HEK293 (cell line): ENCODE results near the gene MPZL2.

Source experiments
- REPIN1 ChIP-seq: fragments of 450-650 bp; formaldehyde crosslinking; IDR thresholded peaks from 2 replicates; pipeline ENCODE4 v1.5.1; 2017; ENCODE audit warnings: missing biosample characterization, missing genetic modification characterization, low read depth
- YY1 ChIP-seq: fragments of 450-650 bp; formaldehyde crosslinking; IDR thresholded peaks from 2 replicates; pipeline ENCODE4 v1.5.1; 2018; ENCODE audit warnings: missing biosample characterization, missing genetic modification characterization
- YY2 ChIP-seq: fragments of 450-650 bp; formaldehyde crosslinking; IDR thresholded peaks from 2 replicates; pipeline ENCODE4 v1.5.1; 2016; ENCODE audit warnings: missing biosample characterization, missing genetic modification characterization
- ZBTB21 ChIP-seq: fragments of 450-650 bp; formaldehyde crosslinking; IDR thresholded peaks from 2 replicates; pipeline ENCODE4 v1.5.1; 2017; ENCODE audit warnings: missing biosample characterization, missing genetic modification characterization
- ZEB2 ChIP-seq: fragments of 450-650 bp; formaldehyde crosslinking; IDR thresholded peaks from 2 replicates; pipeline ENCODE4 v1.5.1; 2016; ENCODE audit warnings: missing biosample characterization, missing genetic modification characterization
- ZNF274 ChIP-seq, 2 experiments: fragments of 200-500 bp in 1 of 2; fragments of 450-650 bp in 1 of 2; sonication (Bioruptor generic) in 1 of 2; formaldehyde crosslinking in 1 of 2; IDR thresholded peaks; 2 replicates each; pipeline versions ENCODE4 v1.5.1 to v1.6.1; 2014 to 2016; ENCODE audit warnings: borderline replicate concordance in 1 of 2, inconsistent platforms in 1 of 2, low read length in 1 of 2, missing biosample characterization in 1 of 2, missing genetic modification characterization in 1 of 2
- TF ChIP-seq, protein P1 (sequence below): fragments of 450-650 bp; formaldehyde crosslinking; conservative IDR thresholded peaks from 2 replicates; pipeline ENCODE4 v1.5.1; 2016; ENCODE audit warnings: low read depth, missing biosample characterization, missing genetic modification characterization
- TF ChIP-seq, protein P2 (sequence below): fragments of 450-650 bp; formaldehyde crosslinking; IDR thresholded peaks from 2 replicates; pipeline ENCODE4 v1.5.1; 2016; ENCODE audit warnings: missing biosample characterization, missing genetic modification characterization
- TF ChIP-seq, protein P3 (sequence below): fragments of 450-650 bp; formaldehyde crosslinking; IDR thresholded peaks from 2 replicates; pipeline ENCODE4 v1.5.1; 2016; ENCODE audit warnings: missing biosample characterization, missing genetic modification characterization

DNA sequence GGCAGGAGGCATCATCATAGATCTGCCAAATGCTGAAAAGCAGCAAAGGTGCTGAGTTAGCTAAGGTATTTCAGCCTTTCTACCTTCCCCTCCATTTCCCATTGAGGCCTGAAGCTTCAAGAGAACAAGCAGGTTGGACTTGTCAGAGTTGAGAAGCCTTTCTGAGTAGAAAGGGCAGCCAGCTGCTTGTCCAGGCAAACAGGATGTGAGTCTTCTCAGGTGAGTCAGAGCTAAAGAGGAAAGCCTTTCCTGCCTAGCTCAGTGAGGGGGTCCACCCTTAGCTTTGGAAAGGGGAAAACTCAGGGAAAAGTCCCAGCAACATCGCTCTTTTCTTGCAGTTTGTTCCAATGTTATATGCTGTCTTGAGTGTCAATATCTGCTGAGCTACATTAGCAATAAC, 13.2 kb upstream of the MPZL2 start:
- no peak for TF ChIP-seq YY1 (tag by site-specific recombination)
- TF ChIP-seq, protein P1, sequence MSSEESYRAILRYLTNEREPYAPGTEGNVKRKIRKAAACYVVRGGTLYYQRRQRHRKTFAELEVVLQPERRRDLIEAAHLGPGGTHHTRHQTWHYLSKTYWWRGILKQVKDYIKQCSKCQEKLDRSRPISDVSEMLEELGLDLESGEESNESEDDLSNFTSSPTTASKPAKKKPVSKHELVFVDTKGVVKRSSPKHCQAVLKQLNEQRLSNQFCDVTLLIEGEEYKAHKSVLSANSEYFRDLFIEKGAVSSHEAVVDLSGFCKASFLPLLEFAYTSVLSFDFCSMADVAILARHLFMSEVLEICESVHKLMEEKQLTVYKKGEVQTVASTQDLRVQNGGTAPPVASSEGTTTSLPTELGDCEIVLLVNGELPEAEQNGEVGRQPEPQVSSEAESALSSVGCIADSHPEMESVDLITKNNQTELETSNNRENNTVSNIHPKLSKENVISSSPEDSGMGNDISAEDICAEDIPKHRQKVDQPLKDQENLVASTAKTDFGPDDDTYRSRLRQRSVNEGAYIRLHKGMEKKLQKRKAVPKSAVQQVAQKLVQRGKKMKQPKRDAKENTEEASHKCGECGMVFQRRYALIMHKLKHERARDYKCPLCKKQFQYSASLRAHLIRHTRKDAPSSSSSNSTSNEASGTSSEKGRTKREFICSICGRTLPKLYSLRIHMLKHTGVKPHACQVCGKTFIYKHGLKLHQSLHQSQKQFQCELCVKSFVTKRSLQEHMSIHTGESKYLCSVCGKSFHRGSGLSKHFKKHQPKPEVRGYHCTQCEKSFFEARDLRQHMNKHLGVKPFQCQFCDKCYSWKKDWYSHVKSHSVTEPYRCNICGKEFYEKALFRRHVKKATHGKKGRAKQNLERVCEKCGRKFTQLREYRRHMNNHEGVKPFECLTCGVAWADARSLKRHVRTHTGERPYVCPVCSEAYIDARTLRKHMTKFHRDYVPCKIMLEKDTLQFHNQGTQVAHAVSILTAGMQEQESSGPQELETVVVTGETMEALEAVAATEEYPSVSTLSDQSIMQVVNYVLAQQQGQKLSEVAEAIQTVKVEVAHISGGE (tag by site-specific recombination), result no peak
- TF ChIP-seq, protein P2, sequence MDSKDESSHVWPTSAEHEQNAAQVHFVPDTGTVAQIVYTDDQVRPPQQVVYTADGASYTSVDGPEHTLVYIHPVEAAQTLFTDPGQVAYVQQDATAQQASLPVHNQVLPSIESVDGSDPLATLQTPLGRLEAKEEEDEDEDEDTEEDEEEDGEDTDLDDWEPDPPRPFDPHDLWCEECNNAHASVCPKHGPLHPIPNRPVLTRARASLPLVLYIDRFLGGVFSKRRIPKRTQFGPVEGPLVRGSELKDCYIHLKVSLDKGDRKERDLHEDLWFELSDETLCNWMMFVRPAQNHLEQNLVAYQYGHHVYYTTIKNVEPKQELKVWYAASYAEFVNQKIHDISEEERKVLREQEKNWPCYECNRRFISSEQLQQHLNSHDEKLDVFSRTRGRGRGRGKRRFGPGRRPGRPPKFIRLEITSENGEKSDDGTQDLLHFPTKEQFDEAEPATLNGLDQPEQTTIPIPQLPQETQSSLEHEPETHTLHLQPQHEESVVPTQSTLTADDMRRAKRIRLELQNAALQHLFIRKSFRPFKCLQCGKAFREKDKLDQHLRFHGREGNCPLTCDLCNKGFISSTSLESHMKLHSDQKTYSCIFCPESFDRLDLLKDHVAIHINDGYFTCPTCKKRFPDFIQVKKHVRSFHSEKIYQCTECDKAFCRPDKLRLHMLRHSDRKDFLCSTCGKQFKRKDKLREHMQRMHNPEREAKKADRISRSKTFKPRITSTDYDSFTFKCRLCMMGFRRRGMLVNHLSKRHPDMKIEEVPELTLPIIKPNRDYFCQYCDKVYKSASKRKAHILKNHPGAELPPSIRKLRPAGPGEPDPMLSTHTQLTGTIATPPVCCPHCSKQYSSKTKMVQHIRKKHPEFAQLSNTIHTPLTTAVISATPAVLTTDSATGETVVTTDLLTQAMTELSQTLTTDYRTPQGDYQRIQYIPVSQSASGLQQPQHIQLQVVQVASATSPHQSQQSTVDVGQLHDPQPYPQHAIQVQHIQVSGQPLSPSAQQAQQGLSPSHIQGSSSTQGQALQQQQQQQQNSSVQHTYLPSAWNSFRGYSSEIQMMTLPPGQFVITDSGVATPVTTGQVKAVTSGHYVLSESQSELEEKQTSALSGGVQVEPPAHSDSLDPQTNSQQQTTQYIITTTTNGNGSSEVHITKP, result no peak
- no peak for TF ChIP-seq YY2 (tag by site-specific recombination)
- no peak for TF ChIP-seq ZBTB21 (tag by site-specific recombination)
- TF ChIP-seq REPIN1 (tag by site-specific recombination), result no peak
- no peak for TF ChIP-seq ZEB2 (tag by site-specific recombination)
- TF ChIP-seq, protein P3, sequence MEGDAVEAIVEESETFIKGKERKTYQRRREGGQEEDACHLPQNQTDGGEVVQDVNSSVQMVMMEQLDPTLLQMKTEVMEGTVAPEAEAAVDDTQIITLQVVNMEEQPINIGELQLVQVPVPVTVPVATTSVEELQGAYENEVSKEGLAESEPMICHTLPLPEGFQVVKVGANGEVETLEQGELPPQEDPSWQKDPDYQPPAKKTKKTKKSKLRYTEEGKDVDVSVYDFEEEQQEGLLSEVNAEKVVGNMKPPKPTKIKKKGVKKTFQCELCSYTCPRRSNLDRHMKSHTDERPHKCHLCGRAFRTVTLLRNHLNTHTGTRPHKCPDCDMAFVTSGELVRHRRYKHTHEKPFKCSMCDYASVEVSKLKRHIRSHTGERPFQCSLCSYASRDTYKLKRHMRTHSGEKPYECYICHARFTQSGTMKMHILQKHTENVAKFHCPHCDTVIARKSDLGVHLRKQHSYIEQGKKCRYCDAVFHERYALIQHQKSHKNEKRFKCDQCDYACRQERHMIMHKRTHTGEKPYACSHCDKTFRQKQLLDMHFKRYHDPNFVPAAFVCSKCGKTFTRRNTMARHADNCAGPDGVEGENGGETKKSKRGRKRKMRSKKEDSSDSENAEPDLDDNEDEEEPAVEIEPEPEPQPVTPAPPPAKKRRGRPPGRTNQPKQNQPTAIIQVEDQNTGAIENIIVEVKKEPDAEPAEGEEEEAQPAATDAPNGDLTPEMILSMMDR (tag by site-specific recombination), result no peak
- TF ChIP-seq ZNF274 (IDR thresholded peaks at IDR 0.05; ENCODE audit: low read length), result no peak
- no peak for TF ChIP-seq ZNF274 (tag by site-specific recombination; IDR thresholded peaks at IDR 0.05; ENCODE audit: borderline replicate concordance)
